ENCODE data around the gene FLNB. TPM values are rescaled to one million over a fixed set of nuclear protein-coding genes. Genes with fewer than 3 reads are reported as not detected.

Gene FLNB
- total RNA-seq, 1 donor from 2014 or later, result 33.7 TPM

DNA sequence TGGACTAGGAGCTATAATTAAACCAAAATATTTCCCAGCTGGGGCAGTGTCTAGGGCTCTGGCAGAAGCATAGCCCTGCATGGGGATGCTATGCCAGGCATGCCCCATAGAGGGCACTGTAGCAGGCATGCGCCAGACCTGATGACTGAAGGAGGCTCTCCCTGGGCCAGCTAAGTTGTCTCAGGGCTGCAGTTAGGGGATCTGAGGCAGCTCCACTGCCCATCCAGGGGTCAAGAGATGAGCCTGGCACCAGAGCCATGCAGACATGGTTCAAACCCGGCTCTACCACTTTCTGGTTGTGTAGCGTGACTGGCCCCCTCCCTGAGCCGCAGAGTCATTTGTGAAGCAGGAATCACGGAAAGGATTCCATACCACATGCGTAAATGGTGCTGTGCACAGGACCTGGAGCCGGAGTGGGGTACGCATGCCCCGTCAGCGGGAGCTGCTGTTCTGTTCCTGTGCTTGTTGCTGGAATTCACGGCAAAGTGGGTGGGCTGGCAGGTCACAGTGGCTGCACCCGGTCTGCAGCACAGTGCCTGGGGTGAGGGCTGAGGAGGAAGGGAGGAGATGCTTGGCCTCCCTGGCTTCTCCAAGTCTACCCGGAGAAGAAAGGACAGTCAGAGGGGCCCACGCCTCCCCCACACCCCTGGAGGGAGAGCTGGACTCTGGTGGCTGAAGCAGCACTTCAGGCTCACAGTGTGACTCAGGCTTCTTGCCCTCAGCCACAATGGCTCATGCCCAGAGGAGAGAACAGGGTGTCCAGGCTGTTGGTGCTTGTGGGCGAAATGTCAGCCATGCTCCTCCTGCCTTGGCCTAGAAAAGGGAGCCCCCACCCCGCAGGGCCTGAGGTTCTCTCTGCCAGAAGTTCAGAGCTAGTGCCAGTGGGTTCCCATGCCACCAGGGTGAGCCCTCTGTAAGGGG is 159.5 kb downstream of the FLNB start:
- intact Hi-C loops (cut with micrococcal nuclease), result no loop called here
- DNase-seq, result peak; percentile 83

DNA sequence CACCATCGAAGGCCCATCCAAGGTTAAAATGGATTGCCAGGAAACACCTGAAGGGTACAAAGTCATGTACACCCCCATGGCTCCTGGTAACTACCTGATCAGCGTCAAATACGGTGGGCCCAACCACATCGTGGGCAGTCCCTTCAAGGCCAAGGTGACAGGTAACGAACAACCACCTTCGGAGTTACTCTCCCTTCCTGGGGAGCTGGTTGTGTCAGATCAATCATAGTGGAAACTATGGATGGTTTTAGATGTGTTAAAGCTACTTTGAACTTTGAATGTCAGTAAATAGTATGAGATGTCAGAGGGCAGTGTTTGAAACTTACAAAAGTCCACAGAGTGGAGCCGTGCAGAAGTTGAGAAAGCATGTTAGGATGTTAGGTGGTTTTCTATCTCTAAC is 160.3 kb downstream of the FLNB start:
- DNase-seq, result no peak
- ATAC-seq, result no peak
- intact Hi-C loops (cut with micrococcal nuclease), result no loop called here

More for the DNA sequence above, 159.5 kb downstream of the FLNB start:
- ATAC-seq, result peak; percentile 69

DNA sequence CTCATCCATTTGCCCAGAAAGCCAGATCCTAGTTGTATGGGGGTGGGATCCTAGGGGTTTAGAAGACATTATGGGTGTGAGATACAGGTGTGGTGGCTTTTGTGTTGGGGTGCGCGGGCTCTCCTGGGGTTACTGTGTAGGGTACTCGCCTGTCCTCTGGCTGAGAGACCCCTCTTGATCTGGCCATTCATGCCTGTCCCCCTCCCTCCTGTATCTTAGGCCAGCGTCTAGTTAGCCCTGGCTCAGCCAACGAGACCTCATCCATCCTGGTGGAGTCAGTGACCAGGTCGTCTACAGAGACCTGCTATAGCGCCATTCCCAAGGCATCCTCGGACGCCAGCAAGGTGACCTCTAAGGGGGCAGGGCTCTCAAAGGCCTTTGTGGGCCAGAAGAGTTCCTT is 161.1 kb downstream of the FLNB start:
- intact Hi-C loops (cut with micrococcal nuclease), result no loop called here

DNA sequence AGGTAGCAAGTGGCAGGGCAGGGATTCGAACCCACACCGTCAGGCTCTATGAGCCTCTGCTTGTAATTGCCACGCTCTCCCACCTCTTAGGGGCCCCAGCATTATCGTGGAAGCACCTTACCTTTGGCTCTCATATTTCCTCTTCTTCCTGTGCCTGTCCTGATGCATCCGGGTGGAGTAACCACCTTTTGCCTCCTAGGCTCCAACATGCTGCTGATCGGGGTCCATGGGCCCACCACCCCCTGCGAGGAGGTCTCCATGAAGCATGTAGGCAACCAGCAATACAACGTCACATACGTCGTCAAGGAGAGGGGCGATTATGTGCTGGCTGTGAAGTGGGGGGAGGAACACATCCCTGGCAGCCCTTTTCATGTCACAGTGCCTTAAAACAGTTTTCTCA is 162.2 kb downstream of the FLNB start:
- DNase-seq (no peak), ATAC-seq (no peak)
- intact Hi-C loops (cut with micrococcal nuclease), result no loop called here

More for the DNA sequence above, 161.1 kb downstream of the FLNB start:
- ATAC-seq (no peak), DNase-seq (no peak)

DNA sequence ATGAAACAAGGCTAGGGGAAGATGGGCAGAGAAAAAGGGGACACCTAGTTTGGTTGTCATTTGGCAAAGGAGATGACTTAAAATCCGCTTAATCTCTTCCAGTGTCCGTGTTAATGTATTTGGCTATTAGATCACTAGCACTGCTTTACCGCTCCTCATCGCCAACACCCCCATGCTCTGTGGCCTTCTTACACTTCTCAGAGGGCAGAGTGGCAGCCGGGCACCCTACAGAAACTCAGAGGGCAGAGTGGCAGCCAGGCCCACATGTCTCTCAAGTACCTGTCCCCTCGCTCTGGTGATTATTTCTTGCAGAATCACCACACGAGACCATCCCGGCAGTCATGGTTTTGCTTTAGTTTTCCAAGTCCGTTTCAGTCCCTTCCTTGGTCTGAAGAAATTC is 162.9 kb downstream of the FLNB start:
- DNase-seq (no peak), ATAC-seq (no peak)
- intact Hi-C loops (cut with micrococcal nuclease), result no loop called here

DNA sequence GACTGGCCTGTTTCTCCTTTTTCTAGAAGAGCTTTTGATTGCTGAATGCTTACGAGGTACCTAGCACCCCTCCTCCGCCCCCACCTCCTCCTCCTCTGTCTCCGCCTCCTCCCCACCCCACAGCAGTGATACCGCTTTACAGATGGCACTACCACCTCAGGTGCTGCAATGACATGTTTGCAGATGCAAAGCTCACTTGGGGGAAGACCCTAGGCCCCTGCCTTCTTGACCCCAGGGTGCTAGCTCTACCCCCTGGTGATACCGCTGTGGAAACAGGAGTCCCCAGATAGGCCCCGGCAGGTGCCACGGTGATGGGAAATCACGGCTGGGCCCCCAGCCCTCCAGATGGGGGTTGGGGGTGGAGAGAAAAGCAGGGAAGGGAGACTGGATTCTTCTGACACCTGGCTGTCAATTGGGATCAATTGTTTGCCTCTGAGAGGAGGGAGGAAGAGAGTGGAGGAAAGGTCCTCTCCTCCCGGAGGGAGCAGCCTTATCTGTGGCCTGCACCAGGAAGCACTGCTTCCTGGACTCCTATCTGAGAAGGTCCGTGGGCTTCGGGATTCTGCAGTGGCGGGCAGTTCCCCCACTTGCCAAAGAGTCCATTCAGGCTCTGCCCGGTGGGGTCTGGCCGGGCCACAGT is 164.9 kb downstream of the FLNB start:
- intact Hi-C loops (cut with micrococcal nuclease), result no loop called here
- ATAC-seq, result no peak

DNA sequence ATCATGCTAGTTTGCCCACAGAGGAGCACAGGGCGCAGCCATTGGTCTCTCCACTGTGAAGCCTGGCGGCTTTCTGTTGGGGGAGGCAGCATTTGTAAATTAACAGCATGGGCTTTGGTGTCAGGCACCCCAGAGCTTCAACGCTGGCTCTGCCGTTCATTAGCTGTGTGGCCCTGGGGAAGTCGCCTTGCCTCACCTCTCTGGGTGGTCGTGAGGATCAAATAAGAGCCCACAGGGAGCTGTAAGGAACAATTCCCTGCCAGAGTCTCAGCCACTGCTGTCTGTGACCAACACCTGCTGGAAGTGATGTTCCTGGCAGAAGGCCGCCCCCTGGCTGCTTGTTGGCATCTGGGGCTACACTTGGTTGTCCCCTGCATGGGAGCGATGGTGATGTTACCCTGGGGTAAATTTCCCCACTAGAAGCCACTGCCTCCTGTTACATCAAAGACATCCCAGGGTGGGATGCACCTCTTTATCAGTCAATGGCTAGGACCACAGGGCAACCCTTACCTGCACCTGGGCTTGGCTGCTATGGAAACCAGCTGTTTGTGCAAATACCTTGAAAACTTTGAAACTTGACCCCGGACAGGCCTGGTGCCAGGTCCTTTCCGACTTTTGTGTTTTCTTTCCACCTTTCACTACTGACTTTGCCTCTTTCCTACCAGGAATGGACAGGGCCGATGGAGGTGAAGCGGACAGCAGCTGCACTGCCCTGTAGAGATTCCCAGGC is 165.6 kb downstream of the FLNB start:
- ATAC-seq (peak; percentile 53), DNase-seq (peak; percentile 78)
- intact Hi-C loops (cut with micrococcal nuclease), result no loop called here

More for the DNA sequence above, 164.9 kb downstream of the FLNB start:
- no peak for DNase-seq

DNA sequence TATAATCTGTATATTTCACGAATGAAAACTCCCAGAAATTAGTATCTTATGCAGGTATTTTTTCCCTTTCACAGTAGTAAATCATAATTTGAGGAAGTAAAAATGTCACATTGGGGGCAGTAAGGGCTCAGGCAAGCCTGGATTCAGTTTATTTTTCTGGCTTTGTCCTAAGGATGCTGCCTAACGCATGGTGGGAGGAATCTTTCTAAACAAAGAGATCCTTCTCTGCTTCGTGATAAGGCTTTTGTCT is 166.9 kb downstream of the FLNB start:
- intact Hi-C loops (cut with micrococcal nuclease), result no loop called here
- ATAC-seq (no peak), DNase-seq (no peak)

DNA sequence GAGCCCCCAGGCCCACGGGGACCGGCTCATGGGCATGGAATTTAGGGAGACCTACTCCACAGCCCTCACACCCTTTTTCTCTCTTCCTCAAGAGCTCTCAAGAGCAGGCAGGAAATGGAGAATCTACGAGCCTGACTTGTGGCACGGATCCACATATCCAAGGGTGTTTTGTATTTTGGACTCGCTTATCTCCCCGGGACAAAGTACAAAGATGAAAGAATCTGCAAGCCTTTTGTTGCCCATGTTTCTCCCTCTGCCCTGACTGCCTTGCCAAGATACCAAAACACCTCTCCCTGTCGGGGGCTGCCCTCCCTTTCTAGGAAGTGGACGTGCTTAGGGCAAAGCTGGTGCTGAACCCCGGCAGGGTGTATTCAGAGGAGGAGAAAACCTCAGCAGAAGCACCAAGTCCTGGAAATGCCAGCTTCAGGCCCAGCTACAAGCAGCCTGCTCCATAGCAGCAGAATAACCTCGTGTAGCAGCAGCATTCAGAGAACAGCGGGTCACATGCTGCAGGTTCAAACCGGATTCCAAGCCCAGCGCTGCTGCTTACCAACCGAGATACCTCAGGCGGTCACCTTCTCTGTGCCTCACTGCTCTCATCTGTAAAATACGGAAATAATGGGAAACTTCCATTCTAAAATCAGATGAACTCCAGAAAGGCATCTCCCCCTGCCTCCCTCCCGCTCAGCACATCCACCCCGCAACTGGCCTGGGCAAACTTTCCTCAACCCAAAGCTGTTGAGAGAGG is 167.4 kb downstream of the FLNB start:
- peak; percentile 22 for ATAC-seq
- intact Hi-C loops (cut with micrococcal nuclease), result no loop called here

DNA sequence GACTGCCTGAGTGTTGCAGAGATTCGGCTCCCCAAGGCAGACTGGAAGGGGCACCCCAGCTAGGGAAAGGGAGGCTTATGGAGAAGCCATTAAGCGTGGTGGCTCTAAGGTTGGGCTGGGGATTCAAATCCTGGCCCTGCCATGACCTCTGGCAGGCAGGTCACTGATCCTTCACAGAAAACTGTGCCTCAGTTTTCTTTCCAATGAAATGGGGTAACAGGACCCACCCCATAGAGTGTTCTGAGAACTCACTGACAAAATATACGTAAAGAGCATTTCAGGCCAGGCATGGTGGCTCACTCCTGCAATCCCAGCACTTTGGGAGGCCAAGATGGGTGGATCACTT is 167.9 kb downstream of the FLNB start:
- intact Hi-C loops (cut with micrococcal nuclease), result no loop called here
- DNase-seq, result no peak
- no peak for ATAC-seq

More for the DNA sequence above, 167.4 kb downstream of the FLNB start:
- DNase-seq, result no peak

DNA sequence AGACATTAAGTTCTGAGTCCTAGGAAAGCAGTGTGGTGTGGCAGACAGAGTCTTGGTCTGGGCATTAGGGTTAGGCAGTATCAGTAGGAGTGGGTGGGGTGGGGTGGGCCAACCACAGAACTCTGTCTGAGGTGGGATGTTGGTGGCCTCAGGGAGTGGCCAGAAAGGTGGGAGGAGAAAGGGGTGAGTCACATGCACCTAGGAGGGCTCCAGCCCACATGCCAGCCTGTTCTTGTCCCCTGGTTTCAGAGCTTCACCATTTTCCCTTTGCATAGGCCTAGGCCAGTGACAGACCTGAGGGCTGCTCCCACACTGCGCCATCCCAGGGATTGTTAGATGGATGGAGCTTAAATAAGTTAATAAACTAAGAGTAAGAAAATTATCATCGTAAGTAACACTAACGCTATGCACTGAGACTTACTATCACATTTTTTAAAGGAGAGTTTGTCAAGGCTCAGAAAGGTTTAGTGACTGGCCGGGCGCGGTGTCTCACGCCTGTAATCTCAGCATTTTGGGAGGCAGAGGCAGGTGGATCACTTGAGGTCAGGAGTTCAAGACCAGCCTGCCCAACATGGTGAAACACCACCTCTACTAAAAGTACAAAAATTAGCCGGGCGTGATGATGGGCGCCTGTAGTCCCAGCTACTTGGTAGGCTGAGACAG is 168.7 kb downstream of the FLNB start:
- ATAC-seq (no peak), DNase-seq (no peak)
- intact Hi-C loops (cut with micrococcal nuclease), result no loop called here

DNA sequence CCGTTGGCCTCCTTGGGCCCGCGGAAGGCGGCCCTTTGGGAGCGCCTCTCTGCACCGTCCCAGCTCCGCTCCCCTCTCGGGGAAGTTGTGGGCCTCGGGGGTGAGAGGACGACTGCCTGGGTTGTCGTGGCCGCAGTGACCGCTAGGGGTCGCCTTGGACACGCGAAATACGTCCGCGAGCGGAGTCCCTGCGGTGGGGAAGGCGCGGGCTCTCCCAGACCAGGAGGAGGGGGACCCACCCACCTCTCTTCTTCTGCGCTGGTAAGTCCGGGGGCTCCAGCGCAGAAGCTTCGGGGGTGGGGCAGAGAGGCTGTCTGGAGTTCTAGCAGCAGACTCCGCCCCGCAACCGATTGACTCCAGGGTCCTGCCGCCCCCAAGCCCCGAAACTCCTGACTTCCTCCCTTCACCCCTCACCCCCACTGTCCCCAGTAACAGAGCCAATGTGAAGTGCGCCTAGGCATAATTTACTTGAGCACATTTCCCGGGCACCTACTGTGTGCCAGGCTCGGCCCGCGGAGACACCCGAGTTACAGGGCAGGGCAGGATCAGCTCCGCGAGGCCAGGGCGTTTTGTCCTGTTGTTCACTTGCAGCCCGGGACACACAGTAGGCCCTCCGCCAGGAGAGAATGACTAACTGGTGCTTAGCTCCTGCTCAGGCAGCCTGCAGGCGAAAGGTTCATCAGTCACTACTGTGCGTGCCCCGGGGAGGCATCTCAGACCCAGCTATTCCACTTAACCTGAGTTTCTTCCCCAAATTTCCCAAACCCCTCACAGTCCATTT is 169.7 kb downstream of the FLNB start:
- intact Hi-C loops (cut with micrococcal nuclease), result no loop called here
- ATAC-seq, result peak; percentile 80
- DNase-seq, result peak; percentile 93

DNA sequence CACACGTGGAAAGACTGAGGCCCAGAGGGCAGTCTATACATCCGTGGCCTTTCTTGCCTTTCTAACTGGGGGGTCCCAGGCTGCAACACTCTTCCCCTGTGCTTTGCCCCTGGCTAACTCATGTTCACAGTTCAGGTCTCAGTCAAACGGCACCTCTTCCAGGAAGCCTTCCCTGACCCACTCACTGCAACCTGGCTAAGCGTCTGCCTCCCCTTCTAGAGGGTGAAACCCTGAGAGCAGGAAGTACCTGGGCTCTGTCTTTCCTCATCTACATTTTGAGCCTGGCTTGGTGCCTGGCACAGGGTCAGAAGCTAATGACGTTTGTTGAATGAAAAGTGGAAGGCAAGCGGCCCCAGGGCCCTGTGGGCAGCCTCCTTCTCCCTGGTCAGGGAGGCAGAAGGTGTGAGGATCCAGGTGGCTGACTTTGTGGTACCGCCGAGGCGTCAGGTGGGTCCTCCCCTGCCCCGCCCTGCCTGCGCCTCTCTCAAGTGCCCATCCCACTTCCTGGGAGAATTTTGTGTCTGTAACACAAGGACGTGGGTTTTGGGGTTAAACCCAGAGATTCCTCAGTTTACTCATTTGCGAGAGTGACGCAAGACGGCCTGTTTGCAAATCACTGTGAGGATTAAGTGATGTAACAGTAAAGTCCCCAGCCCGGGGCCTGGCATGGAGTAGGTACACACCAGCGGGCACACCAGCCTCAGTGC is 170.5 kb downstream of the FLNB start:
- intact Hi-C loops (cut with micrococcal nuclease), result no loop called here

DNA sequence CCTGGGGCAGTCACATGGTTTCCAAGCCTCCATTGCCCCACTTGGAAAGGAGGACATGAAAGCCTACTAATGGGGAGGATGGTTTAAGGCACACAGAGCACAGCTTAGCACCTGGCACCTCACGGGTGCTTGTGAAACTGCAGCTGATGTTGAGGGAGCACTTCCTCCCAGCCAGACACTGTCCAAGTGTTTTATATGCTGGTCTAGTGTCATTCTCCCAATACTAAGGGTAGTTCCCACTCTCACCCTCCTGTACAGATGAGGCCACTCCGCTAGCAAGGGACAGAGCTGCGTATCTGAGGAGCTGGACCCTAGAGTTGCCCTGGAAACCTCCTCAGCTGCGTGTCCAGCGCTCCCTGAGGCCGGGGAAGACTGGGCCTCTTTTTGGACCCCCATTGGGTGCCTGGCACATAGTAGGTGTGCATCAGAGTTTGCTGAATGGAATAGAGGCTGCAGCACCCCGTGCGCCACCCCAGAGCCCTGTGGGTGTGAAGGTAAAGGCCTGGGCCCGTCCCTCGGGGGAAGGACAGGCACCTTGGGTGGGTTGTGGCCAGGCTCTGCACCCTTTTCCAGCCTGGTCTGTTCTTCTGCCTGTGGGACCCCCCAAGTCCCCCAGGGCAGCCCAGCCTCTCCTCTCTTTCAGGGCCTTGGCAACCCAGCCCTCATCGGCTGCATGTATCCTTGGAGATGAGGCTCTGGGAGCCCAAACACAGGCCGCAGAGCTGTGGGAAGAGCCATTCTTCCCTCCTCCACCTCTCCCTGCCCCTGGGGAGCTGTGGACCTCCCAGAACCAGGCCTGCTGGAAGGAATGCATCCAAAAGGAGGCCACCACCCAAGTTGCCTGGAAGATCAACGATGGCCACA is 171.2 kb downstream of the FLNB start:
- DNase-seq (no peak), ATAC-seq (no peak)
- intact Hi-C loops (cut with micrococcal nuclease), result no loop called here

More for the DNA sequence above, 170.5 kb downstream of the FLNB start:
- ATAC-seq (no peak), DNase-seq (no peak)

DNA sequence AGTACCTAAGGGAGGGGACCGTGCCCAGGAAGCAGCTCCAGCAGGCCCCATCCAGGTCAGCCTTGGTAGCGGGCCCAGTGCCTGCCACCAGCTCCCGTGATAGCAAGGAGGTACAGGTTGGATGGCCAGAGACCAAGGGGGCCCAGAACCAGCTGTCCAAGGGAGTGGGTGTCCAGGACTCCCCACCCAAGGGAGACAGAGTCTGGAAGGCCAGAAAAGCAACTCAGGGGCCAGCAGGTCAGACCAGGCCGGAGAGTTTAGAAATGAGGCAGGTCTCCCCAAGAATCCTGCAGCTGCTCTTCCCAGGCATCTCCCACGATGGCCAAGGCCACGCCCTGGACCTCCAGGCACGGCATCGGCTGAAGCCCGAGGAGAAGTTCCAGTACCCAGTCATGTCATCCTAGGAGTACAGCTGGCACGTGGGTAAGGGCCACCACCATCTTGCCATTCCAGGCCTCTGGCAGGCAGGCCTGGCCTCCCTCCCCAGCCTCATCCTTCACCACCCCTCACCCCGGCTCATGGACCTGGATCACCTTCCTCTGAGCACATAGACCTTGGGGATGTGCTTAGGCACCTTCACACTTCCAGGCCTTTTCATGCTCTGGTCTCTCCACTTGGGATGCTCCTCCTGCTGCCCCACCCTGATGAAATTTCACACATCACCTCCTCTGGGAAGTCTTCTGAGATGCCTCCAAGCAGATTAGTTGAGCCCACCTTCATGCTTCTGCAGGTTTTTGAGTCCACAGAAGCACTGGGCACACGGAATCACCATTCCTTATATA is 172.1 kb downstream of the FLNB start:
- ATAC-seq (no peak), DNase-seq (no peak)
- intact Hi-C loops (cut with micrococcal nuclease), result no loop called here

DNA sequence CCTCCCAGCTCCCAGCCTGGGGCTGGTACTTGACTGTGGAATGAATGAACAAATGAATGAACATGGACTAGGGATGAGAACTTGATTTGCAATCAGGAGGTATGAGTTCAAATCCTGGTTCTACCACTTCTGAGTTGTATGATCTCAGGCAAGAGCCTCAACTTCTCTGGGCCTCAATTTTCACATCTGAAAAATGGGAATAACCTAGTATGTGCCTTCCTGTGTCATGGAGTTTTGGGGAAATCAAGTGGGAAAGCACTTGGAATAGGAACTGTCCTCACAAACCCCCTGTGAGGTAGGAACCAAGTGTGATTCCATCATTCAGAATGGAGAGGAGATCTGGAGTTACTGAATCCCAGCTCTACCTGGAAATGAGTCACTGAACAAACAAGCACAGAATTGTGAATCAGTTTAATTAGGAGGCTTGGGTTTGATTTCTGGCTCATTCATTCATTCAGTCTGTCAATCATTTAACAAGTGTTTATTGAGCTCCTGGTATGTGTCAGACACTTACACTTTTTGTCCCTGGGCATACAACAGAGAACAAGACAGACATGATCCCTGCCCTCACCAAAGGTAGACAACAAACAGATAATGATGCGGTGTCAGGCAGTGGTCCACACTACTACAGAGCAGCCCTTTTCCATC is 172.8 kb downstream of the FLNB start:
- DNase-seq (no peak), ATAC-seq (no peak)
- intact Hi-C loops (cut with micrococcal nuclease), result no loop called here

All from left ventricle myocardium superior (tissue), 1 donor.